H1 (cell line): ENCODE data around the gene PHYHD1. TPM values are rescaled to one million over a fixed set of nuclear protein-coding genes. Genes with fewer than 3 reads are reported as not detected.

ENCODE experiments used
- CTCF ChIA-PET: fragments of 300-600 bp; sonication (Branson Sonifier 250); formaldehyde crosslinking; loops from one replicate; lab custom pipeline; 2021; ENCODE audit not compliant: partially characterized antibody; lab: Charles Lee
- POLR2A ChIA-PET: fragments of 300-600 bp; sonication (Branson Sonifier 250); formaldehyde crosslinking; loops from one replicate; lab custom pipeline; 2021; ENCODE audit warnings: inconsistent platforms; ENCODE audit not compliant: partially characterized antibody; lab: Charles Lee
- DNase-seq, 2 experiments: peaks; one replicate each; pipeline versions ENCODE4 v3.0.0 to v3.0.0-alpha.2; 2010 to 2022; ENCODE audit warnings: low spot score in 2 of 2, low read depth in 1 of 2, mixed read lengths in 1 of 2
- FAIRE-seq: peaks from 2 replicates; lab custom pipeline; 2011; peaks lifted over from hg19 to GRCh38; lab: Jason Lieb, UNC
- H2AFZ ChIP-seq: 2 replicates; pipeline ENCODE4 v1.8.1; 2012; ENCODE audit warnings: low read length, inconsistent platforms
- H2AK5ac ChIP-seq: 2 replicates; pipeline ENCODE4 v1.6.1; 2013; ENCODE audit warnings: low read depth, low read length
- H2BK120ac ChIP-seq: replicated peaks from 2 replicates; pipeline ENCODE3; 2013; ENCODE audit warnings: low read depth, low read length, inconsistent platforms
- H2BK12ac ChIP-seq: 2 replicates; pipeline ENCODE4 v1.6.1; 2013; ENCODE audit warnings: low read depth, low read length
- H2BK15ac ChIP-seq: 2 replicates; pipeline ENCODE4 v1.6.1; 2013; ENCODE audit warnings: low read length
- H2BK20ac ChIP-seq: 2 replicates; pipeline ENCODE4 v1.6.1; 2013; ENCODE audit warnings: low read length
- H2BK5ac ChIP-seq: 2 replicates; pipeline ENCODE4 v1.6.1; 2013; ENCODE audit warnings: low read depth, low read length
- H3K14ac ChIP-seq: 2 replicates; pipeline ENCODE4 v1.6.1; 2013; ENCODE audit warnings: inconsistent platforms; ENCODE audit not compliant: insufficient read length
- H3K18ac ChIP-seq: 2 replicates; pipeline ENCODE4 v1.6.1; 2013; ENCODE audit warnings: low read length; ENCODE audit errors: extremely low read depth
- H3K23ac ChIP-seq: 2 replicates; pipeline ENCODE4 v1.6.1; 2013; ENCODE audit warnings: inconsistent platforms; ENCODE audit not compliant: insufficient read length
- H3K23me2 ChIP-seq: 2 replicates; pipeline ENCODE4 v1.6.1; 2013; ENCODE audit warnings: low read depth, low read length
- H3K27ac ChIP-seq: 2 replicates; pipeline ENCODE4 v1.6.1; 2011; ENCODE audit warnings: low read depth, low read length, inconsistent platforms
- H3K27me3 ChIP-seq, 4 experiments: replicated peaks in 1 of 4; 1 replicate in 1 of 4; 2 replicates in 3 of 4; pipeline versions ENCODE4 v1.6.1 to v1.8.1; 2011 to 2013; ENCODE audit warnings: low read length in 3 of 4, mild to moderate bottlenecking in 3 of 4, inconsistent platforms in 2 of 4, mixed read lengths in 2 of 4, moderate library complexity in 1 of 4; ENCODE audit not compliant: control insufficient read depth in 3 of 4, insufficient read depth in 3 of 4; ENCODE audit errors: extremely low read depth in 1 of 4
- H3K36me3 ChIP-seq, 4 experiments: 2 replicates each; pipeline versions ENCODE4 v1.6.1 to v1.8.1; 2011 to 2013; ENCODE audit warnings: mild to moderate bottlenecking in 4 of 4, low read length in 3 of 4, moderate library complexity in 2 of 4, control low read depth in 1 of 4, inconsistent platforms in 1 of 4; ENCODE audit not compliant: insufficient read depth in 4 of 4, control insufficient read depth in 2 of 4
- H3K4ac ChIP-seq: replicated peaks from 2 replicates; pipeline ENCODE3; 2013; ENCODE audit warnings: low read length, low read depth, mixed read lengths, inconsistent platforms; ENCODE audit not compliant: insufficient read length
- H3K4me1 ChIP-seq, 4 experiments: replicated peaks in 1 of 4; 1 replicate in 1 of 4; 2 replicates in 3 of 4; pipeline versions ENCODE4 v1.6.1 to v1.8.1; 2011 to 2013; ENCODE audit warnings: low read length in 3 of 4, inconsistent platforms in 2 of 4, mixed read lengths in 1 of 4; ENCODE audit not compliant: insufficient read depth in 4 of 4, control insufficient read depth in 3 of 4
- H3K4me2 ChIP-seq, 2 experiments: 2 replicates each; pipeline versions ENCODE4 v1.6.1 to v1.8.1; 2011 to 2013; ENCODE audit warnings: low read depth in 2 of 2, low read length in 2 of 2, control low read depth in 1 of 2, inconsistent platforms in 1 of 2, mild to moderate bottlenecking in 1 of 2; ENCODE audit not compliant: insufficient read depth in 1 of 2
- H3K4me3 ChIP-seq, 4 experiments: fragments of 200-600, 300-600 bp in 1 of 4; sonication (generic), shearing (Covaris generic), sonication (Bioruptor Twin) in 1 of 4; 2 replicates each; pipeline versions ENCODE4 v1.5.1 to v1.8.1; 2011 to 2016; ENCODE audit warnings: low read length in 4 of 4, low read depth in 3 of 4, control low read depth in 2 of 4, inconsistent platforms in 2 of 4, mild to moderate bottlenecking in 2 of 4, mixed read lengths in 1 of 4, moderate library complexity in 1 of 4; ENCODE audit not compliant: insufficient read depth in 2 of 4; ENCODE audit errors: extremely low read depth in 1 of 4
- H3K56ac ChIP-seq: replicated peaks from 2 replicates; pipeline ENCODE3; 2013; ENCODE audit warnings: low read depth, mild to moderate bottlenecking, mixed read lengths, low read length, inconsistent platforms; ENCODE audit not compliant: insufficient read length
- H3K79me1 ChIP-seq: 2 replicates; pipeline ENCODE4 v1.6.1; 2013; ENCODE audit warnings: low read depth, low read length, control low read depth
- H3K79me2 ChIP-seq, 2 experiments: 2 replicates each; pipeline versions ENCODE4 v1.6.1 to v1.8.1; 2012 to 2013; ENCODE audit warnings: low read length in 2 of 2, mild to moderate bottlenecking in 2 of 2, inconsistent platforms in 1 of 2; ENCODE audit not compliant: insufficient read depth in 2 of 2, control insufficient read depth in 1 of 2
- H3K9ac ChIP-seq, 4 experiments: replicated peaks in 1 of 4; 1 replicate in 1 of 4; 2 replicates in 3 of 4; pipeline versions ENCODE4 v1.6.1 to v1.8.1; 2011 to 2013; ENCODE audit warnings: low read depth in 3 of 4, low read length in 3 of 4, control low read depth in 2 of 4, mild to moderate bottlenecking in 2 of 4, moderate library complexity in 2 of 4, inconsistent platforms in 1 of 4; ENCODE audit errors: extremely low read depth in 1 of 4
- H3K9me3 ChIP-seq, 2 experiments: 2 replicates each; pipeline versions ENCODE4 v1.6.1 to v1.8.1; 2012 to 2013; ENCODE audit warnings: mild to moderate bottlenecking in 2 of 2, moderate library complexity in 2 of 2, control low read depth in 1 of 2, inconsistent platforms in 1 of 2, low read depth in 1 of 2, low read length in 1 of 2, mixed read lengths in 1 of 2; ENCODE audit not compliant: insufficient read depth in 2 of 2
- H4K20me1 ChIP-seq, 2 experiments: replicated peaks in 1 of 2; 2 replicates each; pipeline versions ENCODE3 to v1.8.1; 2011 to 2013; ENCODE audit warnings: inconsistent platforms in 2 of 2, low read length in 2 of 2, mild to moderate bottlenecking in 1 of 2; ENCODE audit not compliant: insufficient read depth in 2 of 2, control insufficient read depth in 1 of 2
- H4K5ac ChIP-seq: 2 replicates; pipeline ENCODE4 v1.6.1; 2013; ENCODE audit warnings: low read length, low read depth, mixed read lengths, inconsistent platforms; ENCODE audit not compliant: insufficient read length
- H4K8ac ChIP-seq: 2 replicates; pipeline ENCODE4 v1.8.0; 2013; ENCODE audit warnings: mild to moderate bottlenecking, moderate library complexity, low read length, inconsistent platforms; ENCODE audit not compliant: insufficient read depth; ENCODE audit errors: extremely low read depth
- H4K91ac ChIP-seq: replicated peaks from 2 replicates; pipeline ENCODE3; 2013; ENCODE audit warnings: low read length, mixed read lengths, inconsistent platforms; ENCODE audit not compliant: insufficient read length
- BRCA1 ChIP-seq: IDR thresholded peaks from 2 replicates; pipeline ENCODE4 v1.6.1; 2012; ENCODE audit warnings: low read depth, low read length, improper control_type of control experiment
- CBX5 ChIP-seq: fragments of 300-800, 300-1000 bp; sonication (generic); IDR thresholded peaks from 2 replicates; pipeline ENCODE4 v1.7.1; 2016; ENCODE audit warnings: antibody characterized with exemption, low read length, low read depth
- EP300 ChIP-seq, 2 experiments: IDR thresholded peaks; 1 replicate in 1 of 2; 2 replicates in 1 of 2; pipeline ENCODE4 v1.6.1; 2011 to 2012; ENCODE audit warnings: low read depth in 2 of 2, low read length in 2 of 2, mild to moderate bottlenecking in 2 of 2, borderline replicate concordance in 1 of 2, inconsistent platforms in 1 of 2, moderate library complexity in 1 of 2
- FOSL1 ChIP-seq: IDR thresholded peaks from 2 replicates; pipeline ENCODE4 v1.6.1; 2011; ENCODE audit warnings: mild to moderate bottlenecking, low read depth, low read length, moderate library complexity; ENCODE audit not compliant: insufficient read depth
- KDM4A ChIP-seq: IDR thresholded peaks from one replicate; pipeline ENCODE4 v1.7.1; 2012; ENCODE audit warnings: low read depth, mild to moderate bottlenecking, moderate library complexity, low read length, inconsistent platforms; ENCODE audit not compliant: severe bottlenecking
- MAFK ChIP-seq: IDR thresholded peaks from 2 replicates; pipeline ENCODE4 v1.6.1; 2012; ENCODE audit warnings: low read depth, mild to moderate bottlenecking, improper control_type of control experiment, low read length
- NRF1 ChIP-seq: IDR thresholded peaks from 2 replicates; pipeline ENCODE4 v1.6.1; 2011; ENCODE audit warnings: mild to moderate bottlenecking, low read depth, low read length, improper control_type of control experiment
- POLR2A ChIP-seq, 2 experiments: IDR thresholded peaks; 1 replicate in 1 of 2; 2 replicates in 1 of 2; pipeline ENCODE4 v1.6.1; 2011; ENCODE audit warnings: low read depth in 2 of 2, low read length in 2 of 2, mild to moderate bottlenecking in 2 of 2; ENCODE audit errors: control extremely low read depth in 1 of 2
- POU5F1 ChIP-seq: IDR thresholded peaks from 2 replicates; pipeline ENCODE4 v1.6.1; 2011; ENCODE audit warnings: low read depth, mild to moderate bottlenecking, low read length, moderate library complexity
- RBBP5 ChIP-seq: IDR thresholded peaks from 2 replicates; pipeline ENCODE4 v1.7.1; 2012; ENCODE audit warnings: low read depth, mild to moderate bottlenecking, inconsistent platforms, low read length, moderate library complexity, borderline replicate concordance
- SAP30 ChIP-seq: fragments of 300-600 bp; sonication (generic); IDR thresholded peaks from 2 replicates; pipeline ENCODE4 v1.7.1; 2012; ENCODE audit warnings: low read length, moderate library complexity, mild to moderate bottlenecking, inconsistent platforms; ENCODE audit not compliant: insufficient read depth, insufficient replicate concordance
- TAF7 ChIP-seq: optimal IDR thresholded peaks from 2 replicates; pipeline ENCODE3; 2011; ENCODE audit warnings: low read depth, mild to moderate bottlenecking, inconsistent platforms, low read length, moderate library complexity, borderline replicate concordance
- TBP ChIP-seq: IDR thresholded peaks from 2 replicates; pipeline ENCODE4 v1.6.1; 2011; ENCODE audit warnings: low read depth, low read length, improper control_type of control experiment
- WGBS, 2 experiments: shearing (Covaris generic) in 1 of 2; methylation state at CpG; one replicate each; pipeline versions ENCODE4 v1.1.6 to v1.1.7; 2013 to 2015; ENCODE audit warnings: low lambda C conversion rate in 2 of 2, mixed read lengths in 2 of 2, inconsistent platforms in 1 of 2, low coverage in 1 of 2, missing lambda C conversion rate in 1 of 2; ENCODE audit not compliant: insufficient replicate concordance in 2 of 2, insufficient coverage in 1 of 2, insufficient read length in 1 of 2; ENCODE audit errors: extremely low coverage in 1 of 2, missing lambda C conversion rate in 1 of 2; 5-methylcytosine and 5-hydroxymethylcytosine counted together
- polyA plus RNA-seq, 7 experiments: library from polyadenylated mRNA; depleted of rRNA in 3 of 7; stranded (reverse) in 5 of 7; unstranded in 2 of 7; fragments of >200 nt in 5 of 7; fragments of 200-250 nt in 2 of 7; gene quantifications; 1 replicate in 5 of 7; 2 replicates in 1 of 7; 4 replicates in 1 of 7; pipeline versions ENCODE4 v1.2.1 to v1.2.3, GENCODE V29; 2011 to 2013; ENCODE audit warnings: missing spikeins in 2 of 7, mixed read lengths in 2 of 7
- total RNA-seq: library from RNA; stranded (reverse); fragmentation: NEBNext Ultra II Directional; extraction: Animal tissue kit (Norgen Biotek cat#: 25700); gene quantifications from 2 replicates; pipeline ENCODE4 v1.2.1, GENCODE V29; 2021
- TF ChIP-seq, protein P1 (sequence below): IDR thresholded peaks from 2 replicates; pipeline ENCODE4 v1.6.1; 2012; ENCODE audit warnings: inconsistent platforms

The PHYHD1 gene
- total and polyA plus RNA-seq, 2 of the 8 experiments (the other 6 are each of a cell fraction or from before 2014, with no cell fraction given), result 14.1 to 25.6 TPM

DNA sequence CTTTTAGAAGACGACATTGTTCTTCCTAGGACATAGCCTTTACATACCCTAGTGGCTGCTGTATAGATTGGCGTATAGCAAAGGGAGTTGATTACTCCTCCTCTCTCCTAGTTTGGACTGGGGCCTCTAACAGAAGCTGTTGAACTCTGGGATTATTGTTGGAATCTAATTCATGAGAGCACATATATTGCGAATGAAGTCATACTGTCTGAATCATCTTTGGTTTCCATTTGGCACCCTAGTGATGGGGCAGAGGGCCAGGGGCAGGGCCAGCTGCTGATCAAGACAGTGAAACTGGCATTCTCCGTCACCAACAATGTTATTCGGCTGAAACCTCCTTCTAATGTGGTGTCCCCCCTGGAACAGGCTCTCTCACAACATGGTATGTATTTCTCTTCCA lies 67.0 kb downstream of the PHYHD1 start:
- Histone ChIP-seq H3K79me2 (no peaks in the 10 kb centered on the region), H3K18ac (no peak overlapping the region), H3K4me1 (no peaks in the 10 kb centered on the region), H3K27me3 (no peaks in the 10 kb centered on the region), H4K8ac (no peak overlapping the region), H3K9me3 (no peaks in the 10 kb centered on the region), H2AFZ (no peak overlapping the region), H3K23ac (no peak overlapping the region), H2BK5ac (no peak overlapping the region), H3K56ac (no peak overlapping the region), H2BK20ac (no peak overlapping the region), H3K27ac (no peak overlapping the region), H2AK5ac (no peak overlapping the region), H3K4ac (no peak overlapping the region), H3K4me2 (no peak overlapping the region), H3K36me3 (peaks cover 19 to 71% (median 63%) of the 10 kb centered on the region in 4 experiments), H3K4me3 (no peak overlapping the region), H2BK120ac (no peak overlapping the region), H4K20me1 (peaks cover 0 to 1% of the 10 kb centered on the region in 2 experiments), H2BK15ac (no peak overlapping the region), H4K5ac (no peak overlapping the region), H3K14ac (no peak overlapping the region), H2BK12ac (no peak overlapping the region), H3K23me2 (no peaks in the 10 kb centered on the region), H3K79me1 (no peaks in the 10 kb centered on the region), H4K91ac (no peak overlapping the region), H3K9ac (no peak overlapping the region)
- WGBS, 2 experiments, result 93% methylated on average over 5 of the region's 5 CpGs; no CpG with 5 or more reads in 1 of the 2 experiments
- DNase-seq, result no peak
- ChIA-PET CTCF (interaction anchor here (1.3 to 3.0 kb wide), 2 partner anchors 19 to 26 kb away, joined by 3 to 9 read pairs; no protein-coding TSS in a partner anchor), POLR2A (interaction anchor here (0.9 to 1.6 kb wide), 5 partner anchors 10 to 31 kb away, joined by 3 to 4 read pairs (median 3); no protein-coding TSS in a partner anchor)
- FAIRE-seq, result no peak
- TF ChIP-seq KDM4A (no peak), EP300 (IDR thresholded peaks at IDR 0.05; ENCODE audit: borderline replicate concordance in 1 of 2, low read depth in 2 of 2, low read length in 2 of 2) (no peak), RBBP5 (no peak), CBX5 (no peak), POLR2A (IDR thresholded peaks at IDR 0.05; ENCODE audit: control extremely low read depth in 1 of 2, low read depth in 2 of 2, low read length in 2 of 2) (no peak), BRCA1 (no peak), TBP (no peak), NRF1 (no peak), TAF7 (no peak), FOSL1 (no peak), SAP30 (no peak), POU5F1 (no peak), MAFK (no peak)
- TF ChIP-seq, protein P1, sequence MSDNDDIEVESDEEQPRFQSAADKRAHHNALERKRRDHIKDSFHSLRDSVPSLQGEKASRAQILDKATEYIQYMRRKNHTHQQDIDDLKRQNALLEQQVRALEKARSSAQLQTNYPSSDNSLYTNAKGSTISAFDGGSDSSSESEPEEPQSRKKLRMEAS, result no peak
